ENCODE measurements around the gene PRPF4. TPM values are rescaled to one million over a fixed set of nuclear protein-coding genes. Genes with fewer than 3 reads are reported as not detected.

PRPF4 gene
- total RNA-seq, 1 experiment from 2014 or later = 51.8 TPM

- no peak for DNase-seq (ENCODE audit: low spot score)
- in situ Hi-C loops (cut with HindIII; ENCODE audit: low sequenced_read_pairs) = no loop called here
Observed at GRCh38 chr9:113302792-113303418, 27.4 kb downstream of the PRPF4 start, which contains the start of gene RNF183. RNF183 (minus strand) TSS chr9:113303376; CDS start chr9:113298184, 5,192 bp downstream.

- in situ Hi-C loops (cut with HindIII; ENCODE audit: low sequenced_read_pairs) = no loop called here
Observed at GRCh38 chr9:113306566-113306965, 31.1 kb downstream of the PRPF4 start.

GRCh38 chr9:113307396-113307975 lies 32.0 kb downstream of the PRPF4 start:
- in situ Hi-C loops (cut with HindIII; ENCODE audit: low sequenced_read_pairs) = no loop called here
- no peak for DNase-seq (ENCODE audit: low spot score)

More at GRCh38 chr9:113306566-113306965, 31.1 kb downstream of the PRPF4 start:
- no peak for DNase-seq (ENCODE audit: low spot score)

- in situ Hi-C loops (cut with HindIII; ENCODE audit: low sequenced_read_pairs) = no loop called here
- DNase-seq (ENCODE audit: low spot score) = peak; percentile 26
Observed at GRCh38 chr9:113309204-113309813, 33.9 kb downstream of the PRPF4 start.

GRCh38 chr9:113310538-113310937 lies 35.1 kb downstream of the PRPF4 start:
- no peak for DNase-seq (ENCODE audit: low spot score)
- in situ Hi-C loops (cut with HindIII; ENCODE audit: low sequenced_read_pairs) = no loop called here

DNA sequence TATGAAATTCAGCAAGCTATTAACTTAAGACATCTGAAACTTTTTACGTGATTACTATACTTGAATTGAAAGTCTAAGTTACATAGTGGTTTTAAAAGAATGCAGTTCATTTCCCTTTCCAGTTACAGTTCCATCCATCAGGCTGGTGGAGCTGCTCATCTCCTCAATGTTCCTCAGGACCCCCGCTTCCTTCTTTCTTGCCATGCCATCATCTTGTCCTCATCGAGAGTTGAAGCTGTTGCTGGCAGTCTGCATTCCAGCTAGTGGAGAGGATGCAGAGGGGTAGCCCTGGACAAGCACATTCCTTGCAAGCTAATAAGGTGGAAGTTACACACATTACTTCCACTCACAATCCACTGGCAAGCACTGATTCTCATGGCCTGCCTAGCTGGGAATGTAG lies 36.5 kb downstream of the PRPF4 start:
- in situ Hi-C loops (cut with HindIII; ENCODE audit: low sequenced_read_pairs) = no loop called here
- no peak for DNase-seq (ENCODE audit: low spot score)

DNA sequence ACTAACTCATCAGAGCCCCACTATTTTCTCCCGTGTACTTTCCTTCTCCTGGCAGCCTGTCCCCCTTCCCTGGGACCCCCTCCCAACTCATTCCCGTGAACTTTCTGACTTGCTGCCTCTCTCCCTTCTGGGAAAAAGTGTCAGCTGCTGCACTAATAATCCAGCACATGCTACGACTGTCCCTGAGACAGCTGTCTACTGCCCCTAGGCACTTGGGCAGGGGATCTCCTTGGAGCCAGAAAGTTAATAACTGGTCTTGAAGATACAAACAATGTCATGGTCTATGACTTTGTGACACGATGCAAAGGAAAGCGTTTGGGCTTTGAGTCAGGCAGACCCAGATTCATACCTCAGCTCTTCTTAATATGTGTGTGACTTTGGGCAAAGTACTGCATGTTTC lies 37.8 kb downstream of the PRPF4 start:
- in situ Hi-C loops (cut with HindIII; ENCODE audit: low sequenced_read_pairs) = no loop called here
- no peak for DNase-seq (ENCODE audit: low spot score)

DNA sequence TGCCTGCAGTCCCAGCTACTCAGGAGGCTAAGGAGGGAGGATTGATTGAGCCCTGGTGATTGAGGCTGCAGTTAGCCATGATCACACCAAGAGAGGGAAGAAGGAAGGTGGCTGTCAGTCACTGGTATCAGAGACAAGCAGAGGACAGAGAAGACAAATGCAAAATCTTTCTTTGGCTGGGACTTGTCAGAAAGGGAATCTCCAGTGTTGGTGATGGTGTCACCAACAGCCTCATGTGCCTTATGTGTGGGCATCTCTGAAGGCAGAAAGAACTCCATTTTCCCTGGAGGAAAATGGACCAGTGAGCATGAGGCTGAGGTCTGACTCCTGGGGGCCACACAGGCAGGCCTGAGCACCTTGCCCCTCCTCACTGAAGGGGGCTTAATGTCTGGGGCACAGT lies 39.8 kb downstream of the PRPF4 start:
- in situ Hi-C loops (cut with HindIII; ENCODE audit: low sequenced_read_pairs) = no loop called here

GRCh38 chr9:113316030-113316429 lies 40.6 kb downstream of the PRPF4 start:
- no peak for DNase-seq (ENCODE audit: low spot score)
- in situ Hi-C loops (cut with HindIII; ENCODE audit: low sequenced_read_pairs) = no loop called here

More for the DNA sequence above, 39.8 kb downstream of the PRPF4 start:
- no peak for DNase-seq (ENCODE audit: low spot score)

DNA sequence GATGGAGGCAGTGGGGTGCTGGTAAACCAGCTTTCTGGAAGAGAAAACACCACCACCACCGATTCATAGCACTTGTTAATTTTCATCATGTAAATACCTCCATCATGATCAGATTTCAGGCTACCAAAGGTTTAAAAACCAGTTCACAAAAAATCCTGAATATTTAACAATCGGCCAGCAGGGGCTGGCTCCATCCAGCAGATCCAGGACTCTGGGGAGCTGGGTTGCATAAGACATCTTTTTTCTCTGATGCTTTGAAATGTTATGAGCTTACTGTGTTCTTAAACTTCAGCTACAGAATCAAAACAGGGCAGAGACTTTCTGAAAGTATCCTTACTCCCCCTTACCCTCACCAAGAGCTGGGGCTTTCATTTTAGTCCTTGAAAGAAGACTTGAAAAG lies 42.3 kb downstream of the PRPF4 start:
- no peak for DNase-seq (ENCODE audit: low spot score)
- in situ Hi-C loops (cut with HindIII; ENCODE audit: low sequenced_read_pairs) = no loop called here

DNA sequence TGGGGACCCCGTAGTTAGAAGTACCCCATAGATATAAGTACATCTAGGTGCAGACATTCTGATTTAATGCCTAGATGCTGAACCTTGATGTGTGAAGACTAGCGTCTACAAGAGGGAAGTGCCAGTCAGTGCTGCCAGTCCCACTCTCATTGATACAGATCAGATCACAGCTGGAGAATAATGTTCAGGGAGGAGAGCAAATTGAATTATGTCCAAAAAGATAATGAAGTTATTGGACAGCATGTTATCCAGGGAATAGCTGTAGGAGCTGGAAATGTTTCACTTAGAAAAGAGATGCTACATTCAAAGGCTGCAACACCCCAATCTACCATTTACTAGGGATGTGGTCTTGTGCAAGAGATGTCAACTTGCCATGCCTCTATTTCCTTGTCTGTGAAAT lies 43.6 kb downstream of the PRPF4 start:
- no peak for DNase-seq (ENCODE audit: low spot score)
- in situ Hi-C loops (cut with HindIII; ENCODE audit: low sequenced_read_pairs) = no loop called here

- in situ Hi-C loops (cut with HindIII; ENCODE audit: low sequenced_read_pairs) = no loop called here
- no peak for DNase-seq (ENCODE audit: low spot score)
Observed at GRCh38 chr9:113320051-113320450, 44.6 kb downstream of the PRPF4 start.

DNA sequence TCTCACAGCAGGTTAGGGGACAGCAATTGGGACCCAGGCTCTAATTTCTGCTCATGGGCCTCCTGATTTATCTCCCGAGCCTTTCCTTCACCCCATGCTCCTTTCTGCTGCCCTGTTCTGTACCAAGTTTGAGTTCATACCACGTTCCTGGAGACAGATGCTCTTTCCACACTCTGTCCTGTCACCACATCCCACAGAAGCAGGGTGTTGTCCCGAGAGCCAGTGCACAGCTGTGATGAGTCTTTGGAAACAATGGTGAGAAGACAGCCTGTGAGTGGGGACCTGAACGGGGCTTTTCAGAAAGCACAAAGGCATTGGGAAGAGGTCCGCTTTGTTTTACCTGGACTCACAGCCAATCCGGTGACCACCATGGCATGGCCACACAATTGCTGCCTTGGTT lies 47.2 kb downstream of the PRPF4 start:
- in situ Hi-C loops (cut with HindIII; ENCODE audit: low sequenced_read_pairs) = no loop called here

DNA sequence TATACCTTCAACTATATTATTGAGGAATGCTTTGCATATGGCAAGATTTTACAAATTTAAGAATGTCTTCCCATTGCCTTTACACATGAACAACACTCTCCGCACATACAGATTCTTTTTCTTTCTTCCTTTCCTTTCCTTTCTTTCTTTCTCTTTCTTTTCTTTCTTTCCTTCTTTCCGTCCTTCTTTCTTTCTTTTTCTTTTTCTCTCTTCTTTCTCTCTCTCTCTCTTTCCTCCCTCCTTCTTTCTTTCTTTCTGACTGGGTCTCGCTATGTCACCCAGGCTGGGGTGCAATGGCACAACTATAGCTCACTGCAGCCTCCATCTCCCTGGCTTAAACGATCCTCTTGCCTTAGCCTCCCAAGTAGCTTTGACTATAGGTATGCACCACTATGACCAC lies 50.8 kb downstream of the PRPF4 start:
- in situ Hi-C loops (cut with HindIII; ENCODE audit: low sequenced_read_pairs) = no loop called here
- DNase-seq (ENCODE audit: low spot score) = no peak

More for the DNA sequence above, 47.2 kb downstream of the PRPF4 start:
- DNase-seq (ENCODE audit: low spot score) = no peak

- DNase-seq (ENCODE audit: low spot score) = no peak
- in situ Hi-C loops (cut with HindIII; ENCODE audit: low sequenced_read_pairs) = no loop called here
Observed at GRCh38 chr9:113328045-113328782, 52.8 kb downstream of the PRPF4 start.

- in situ Hi-C loops (cut with HindIII; ENCODE audit: low sequenced_read_pairs) = no loop called here
Observed at GRCh38 chr9:113331780-113332179, 56.3 kb downstream of the PRPF4 start.

GRCh38 chr9:113337714-113338113 lies 62.3 kb downstream of the PRPF4 start:
- DNase-seq (ENCODE audit: low spot score) = no peak
- in situ Hi-C loops (cut with HindIII; ENCODE audit: low sequenced_read_pairs) = no loop called here

More at GRCh38 chr9:113331780-113332179, 56.3 kb downstream of the PRPF4 start:
- DNase-seq (ENCODE audit: low spot score) = no peak

GRCh38 chr9:113340011-113340699 lies 64.7 kb downstream of the PRPF4 start, which contains the start of gene WDR31:
WDR31 (minus strand) TSS chr9:113340275; CDS start chr9:113332022, 8,253 bp downstream.
- DNase-seq (ENCODE audit: low spot score) = peak; percentile 91
- in situ Hi-C loops (cut with HindIII; ENCODE audit: low sequenced_read_pairs) = no loop called here

- in situ Hi-C loops (cut with HindIII; ENCODE audit: low sequenced_read_pairs) = no loop called here
- DNase-seq (ENCODE audit: low spot score) = peak; percentile 8
Observed at GRCh38 chr9:113341712-113342410, 66.4 kb downstream of the PRPF4 start.
